HG03469 (cell line): Measurements from ENCODE around the gene ZNF12.
"Not testable (repeated sequence)": the region's sequence is repeated elsewhere in the genome, so short reads cannot be mapped to it uniquely, and the experiment has no call there.

ENCODE experiments used
- ATAC-seq: cut with Tn5 transposase; IDR thresholded peaks from one replicate; pipeline ENCODE4 v1.9.1; 2021; ENCODE audit warnings: mild to moderate bottlenecking, moderate library complexity, moderate number of reproducible peaks; ENCODE audit not compliant: unreplicated experiment

Gene ZNF12

GRCh38 chr7:6700793-6701192 lies 6.0 kb downstream of the ZNF12 start:
- no peak for ATAC-seq

GRCh38 chr7:6691609-6692106 lies 15.1 kb downstream of the ZNF12 start:
- no peak for ATAC-seq

DNA sequence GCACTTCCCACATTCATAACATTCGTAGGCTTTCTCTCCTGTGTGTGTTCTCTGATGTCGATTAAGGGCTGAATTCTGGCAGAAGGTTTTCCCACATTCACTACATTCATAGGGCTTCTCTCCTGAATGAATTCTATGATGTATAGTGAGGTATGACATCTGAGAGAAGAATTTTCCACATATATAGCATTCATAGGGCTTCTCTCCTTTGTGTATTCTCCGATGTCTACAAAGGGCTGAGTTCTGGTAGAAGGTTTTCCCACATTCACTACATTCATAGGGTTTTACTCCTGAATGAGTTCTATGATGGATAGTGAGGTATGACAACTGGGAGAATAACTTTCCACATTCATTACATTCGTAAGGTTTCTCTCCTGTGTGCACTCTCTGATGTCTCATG lies 15.6 kb downstream of the ZNF12 start:
- ATAC-seq = no peak

DNA sequence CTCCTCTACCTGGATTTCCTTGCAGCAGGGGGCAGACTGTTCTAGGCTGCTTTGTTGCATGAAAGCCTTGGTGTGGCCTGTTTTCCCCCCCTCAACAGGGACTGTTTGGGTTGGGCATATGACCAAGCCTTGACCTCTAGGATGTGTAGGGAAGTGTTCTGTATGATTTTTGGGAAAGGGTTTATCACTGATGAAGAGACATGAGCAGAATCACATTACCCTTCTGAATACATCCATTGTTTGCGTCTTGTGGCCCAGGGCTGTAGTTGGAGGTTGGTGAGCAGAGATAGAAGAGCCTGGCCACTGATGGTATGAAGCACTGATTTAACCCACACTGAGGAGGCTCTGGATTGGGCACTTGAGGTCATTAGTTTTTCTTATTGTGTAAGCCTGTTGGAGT lies 26.6 kb downstream of the ZNF12 start:
- no peak for ATAC-seq

DNA sequence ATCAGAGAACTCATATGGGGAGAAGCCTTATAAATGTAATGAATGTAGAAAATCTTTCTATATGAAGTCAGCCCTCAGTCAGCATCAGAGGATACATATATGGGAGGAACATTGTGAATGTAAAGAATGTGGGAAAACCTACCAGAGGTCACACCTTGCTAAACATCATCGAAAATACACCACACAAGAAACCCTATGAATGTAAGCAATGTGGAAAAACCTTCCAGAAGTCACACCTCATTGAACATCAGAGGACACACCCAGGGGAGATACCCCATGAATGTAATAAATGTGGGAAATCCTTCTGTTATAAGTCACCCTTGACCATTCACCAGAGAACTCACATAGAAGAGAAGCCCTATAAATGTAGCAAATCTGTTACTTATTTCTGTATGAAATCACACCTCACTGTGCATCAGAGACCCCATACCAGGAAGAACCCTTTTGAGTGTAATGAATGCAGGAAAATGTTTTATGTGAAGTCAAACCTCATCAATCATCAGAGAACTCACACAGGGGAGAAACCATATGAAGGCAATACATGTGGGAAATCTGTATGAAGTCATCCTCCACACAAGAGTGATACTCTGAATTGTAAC lies 30.8 kb downstream of the ZNF12 start:
- ATAC-seq = no peak

DNA sequence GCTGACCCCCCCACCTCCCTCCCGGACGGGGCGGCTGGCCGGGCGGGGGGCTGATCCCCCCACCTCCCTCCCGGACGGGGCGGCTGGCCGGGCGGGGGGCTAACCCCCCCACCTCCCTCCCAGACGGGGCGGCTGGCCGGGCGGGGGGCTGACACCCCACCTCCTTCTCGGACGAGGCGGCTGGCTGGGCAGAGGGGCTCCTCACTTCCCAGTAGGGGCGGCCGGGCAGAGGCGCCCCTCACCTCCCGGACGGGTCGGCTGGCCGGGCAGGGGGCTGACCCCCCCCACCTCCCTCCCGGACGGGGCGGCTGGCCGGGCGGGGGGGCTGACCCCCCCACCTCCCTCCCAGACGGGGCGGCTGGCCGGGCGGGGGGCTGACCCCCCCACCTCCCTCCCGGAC lies 35.9 kb downstream of the ZNF12 start:
- not testable (repeated sequence) for ATAC-seq

DNA sequence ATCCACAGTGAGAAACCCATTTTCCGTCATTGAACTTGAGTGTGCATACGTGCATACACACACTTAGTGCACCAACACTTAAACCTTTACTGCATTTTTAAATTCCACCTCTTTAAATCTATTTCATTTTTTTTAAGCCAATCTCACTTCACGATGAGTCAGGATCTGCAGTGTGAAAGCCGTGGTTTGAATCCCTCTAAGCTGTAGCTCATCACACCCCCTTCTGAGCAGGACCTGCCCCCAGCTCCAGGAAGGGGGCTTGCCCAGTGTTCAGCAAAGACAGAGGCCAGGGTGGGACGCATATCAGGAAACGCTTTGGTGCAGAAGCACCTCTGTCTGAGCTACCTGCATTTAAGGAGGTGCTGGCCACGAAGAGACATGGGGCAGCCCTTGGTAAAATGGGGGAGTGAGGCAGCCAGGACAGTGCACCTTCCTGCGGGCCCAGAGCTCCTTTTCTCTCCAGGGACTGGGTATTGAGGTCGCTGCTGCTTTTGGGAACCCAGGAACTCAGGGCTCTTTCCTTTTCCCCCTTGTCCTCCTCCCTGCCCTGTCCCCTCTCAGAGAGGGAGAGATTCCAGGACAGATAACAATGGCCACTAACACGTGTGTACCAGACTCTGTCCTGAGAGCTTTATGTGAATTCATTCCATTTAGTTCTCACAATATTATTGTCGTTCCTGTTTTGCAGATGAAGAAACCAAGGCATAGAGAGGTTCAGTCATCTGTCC lies 48.0 kb downstream of the ZNF12 start:
- ATAC-seq = no peak

DNA sequence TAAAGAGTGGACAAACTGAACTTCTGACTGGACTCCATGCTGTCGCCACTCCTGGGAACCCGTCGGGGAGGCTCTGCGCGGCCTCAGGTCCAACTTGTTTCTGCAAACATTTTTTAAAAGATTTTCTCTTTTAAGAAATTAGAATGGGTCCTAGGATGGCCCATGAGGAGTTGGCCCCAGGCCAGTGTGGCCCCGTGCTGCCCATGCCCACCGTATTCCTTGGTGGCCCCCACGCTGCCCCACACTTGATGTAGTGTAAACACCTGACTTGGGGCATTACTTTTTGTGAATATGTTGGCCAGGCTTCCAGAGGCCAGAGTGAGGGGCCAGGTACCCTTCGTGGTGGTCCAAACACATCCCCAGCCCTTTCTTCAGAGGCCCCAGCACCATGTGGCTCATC lies 50.3 kb downstream of the ZNF12 start:
- no peak for ATAC-seq

- ATAC-seq = no peak
Observed at GRCh38 chr7:6655636-6656385, 50.9 kb downstream of the ZNF12 start.

GRCh38 chr7:6654842-6655610 lies 51.7 kb downstream of the ZNF12 start:
- no peak for ATAC-seq

GRCh38 chr7:6654113-6654841 lies 52.5 kb downstream of the ZNF12 start:
- no peak for ATAC-seq

- ATAC-seq = no peak
Observed at GRCh38 chr7:6653071-6654003, 53.4 kb downstream of the ZNF12 start.

DNA sequence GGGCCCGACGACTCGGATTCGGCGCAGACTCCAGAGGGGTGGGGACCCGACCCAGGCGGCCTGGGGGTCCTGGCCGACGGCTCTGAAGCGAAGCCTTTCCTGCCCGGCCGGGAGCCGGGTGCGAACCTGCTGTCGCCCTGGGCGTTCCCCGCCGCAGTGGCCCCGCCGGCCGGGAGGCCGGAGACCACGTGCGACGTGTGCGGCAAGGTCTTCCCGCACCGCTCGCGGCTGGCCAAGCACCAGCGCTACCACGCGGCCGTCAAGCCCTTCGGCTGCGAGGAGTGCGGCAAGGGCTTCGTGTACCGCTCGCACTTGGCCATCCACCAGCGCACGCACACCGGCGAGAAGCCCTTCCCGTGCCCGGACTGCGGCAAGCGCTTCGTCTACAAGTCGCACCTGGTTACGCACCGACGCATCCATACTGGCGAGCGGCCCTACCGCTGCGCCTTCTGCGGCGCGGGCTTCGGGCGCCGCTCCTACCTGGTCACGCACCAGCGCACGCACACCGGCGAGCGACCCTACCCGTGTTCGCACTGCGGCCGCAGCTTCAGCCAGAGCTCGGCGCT lies 54.2 kb downstream of the ZNF12 start:
- no peak for ATAC-seq

DNA sequence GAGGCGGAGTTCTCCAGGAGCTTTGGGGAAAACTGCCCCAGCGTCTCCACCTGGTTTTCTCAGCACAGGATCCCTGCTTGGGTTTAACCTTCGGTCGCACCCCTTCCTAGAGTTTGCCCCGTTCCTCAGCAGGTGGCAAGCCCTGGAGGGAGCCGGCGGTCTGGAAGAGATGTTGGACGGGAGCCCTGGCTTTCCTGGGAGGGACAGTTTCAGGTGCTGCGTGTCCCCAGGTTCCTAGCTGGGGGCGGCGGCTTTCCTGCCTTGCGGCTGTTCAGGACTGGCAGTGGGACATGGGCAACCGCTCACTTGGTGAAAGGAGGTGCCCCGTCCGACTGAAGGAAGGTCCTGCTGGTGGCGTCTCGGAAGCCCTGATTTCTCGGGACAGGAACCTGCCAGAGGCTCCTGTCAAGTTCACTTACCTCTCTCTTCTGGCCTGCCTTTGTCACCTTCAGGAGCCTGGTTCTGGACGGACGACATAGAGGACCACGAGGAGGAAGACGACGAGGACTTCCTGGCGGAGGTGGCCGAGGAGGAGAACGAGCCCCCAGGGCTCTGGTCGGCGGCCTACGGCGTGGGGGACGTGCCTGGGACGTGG lies 54.8 kb downstream of the ZNF12 start:
- ATAC-seq = no peak

DNA sequence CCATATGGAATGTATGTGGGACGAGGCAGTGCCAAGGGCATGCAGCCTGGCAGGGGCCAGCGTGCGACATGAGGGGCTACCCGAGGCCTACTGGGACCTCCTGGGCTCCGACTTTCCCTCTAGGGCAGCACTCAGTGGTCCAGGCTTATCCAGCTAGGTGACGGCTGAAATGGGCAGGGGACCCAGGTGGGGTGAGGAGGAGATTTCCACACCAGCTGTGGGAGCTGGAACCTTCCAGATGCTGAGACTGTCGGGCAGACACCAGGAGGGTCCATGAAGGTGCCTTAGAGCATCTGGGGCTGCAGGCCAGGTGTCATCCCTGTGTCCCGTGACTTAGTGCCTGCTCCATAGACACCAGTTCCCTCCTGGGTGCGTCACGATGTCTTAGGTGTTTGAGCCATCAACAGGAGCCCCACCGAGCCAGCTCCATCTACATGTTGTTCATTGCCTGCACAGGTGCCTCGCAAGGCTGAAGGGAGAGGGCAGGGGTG lies 56.2 kb downstream of the ZNF12 start:
- no peak for ATAC-seq

DNA sequence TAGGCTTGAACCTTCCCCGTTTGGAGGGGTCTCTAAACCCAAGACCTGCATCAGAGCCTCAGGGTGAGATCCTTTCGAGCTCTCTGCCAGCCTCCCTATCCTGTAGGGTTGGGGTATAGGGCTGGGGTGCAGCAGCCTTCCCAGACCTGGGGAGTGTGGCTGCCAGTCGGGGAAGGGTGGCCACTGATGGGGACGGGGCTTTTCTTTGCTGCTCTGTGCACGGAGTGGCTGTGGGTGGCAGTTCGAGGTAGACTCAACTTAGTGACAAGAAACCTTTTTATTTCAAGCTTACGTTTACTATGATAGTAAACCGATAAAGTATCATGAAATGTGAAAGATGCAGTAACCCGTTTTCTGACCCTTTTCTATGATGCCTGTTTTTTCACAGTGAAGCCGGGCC lies 56.7 kb downstream of the ZNF12 start:
- ATAC-seq = no peak

GRCh38 chr7:6649241-6649961 lies 57.3 kb downstream of the ZNF12 start:
- no peak for ATAC-seq

- no peak for ATAC-seq
Observed at GRCh38 chr7:6648815-6649104, 58.0 kb downstream of the ZNF12 start.
